HepG2 (cell line): ENCODE measurements around the gene P2RY12. TPM values are rescaled to one million over a fixed set of nuclear protein-coding genes. Genes with fewer than 3 reads are reported as not detected.

Experiments used
- ATAC-seq: fragments of 200-7000 bp; cut with Tn5 transposase; 3 replicates; pipeline ENCODE4 v1.9.1; 2020; ENCODE audit warnings: mild to moderate bottlenecking, moderate library complexity
- BruUV-seq: library from RNA; stranded (reverse); fragments of 400-500 nt; replicated peaks from 2 replicates; lab custom pipeline; 2021; lab: Mats Ljungman, UMichigan
- CTCF ChIA-PET: fragments of 300-600 bp; formaldehyde crosslinking; extraction: SDS; loops from one replicate; lab custom pipeline; 2021; ENCODE audit warnings: low total read pairs, inconsistent platforms, low intra/inter-chr PET ratio; lab: Yijun Ruan, JAX
- POLR2A ChIA-PET: fragments of 350-600 bp; sonication (Branson Sonifier 250); formaldehyde crosslinking; loops from one replicate; lab custom pipeline; 2020; ENCODE audit warnings: antibody characterized with exemption, inconsistent platforms; lab: Yijun Ruan, JAX
- DNase-seq: peaks from one replicate; pipeline ENCODE4 v3.0.0-alpha.2; 2015; ENCODE audit warnings: low spot score
- FAIRE-seq: peaks from 3 replicates; lab custom pipeline; 2011; peaks lifted over from hg19 to GRCh38; lab: Jason Lieb, UNC
- H2AFZ ChIP-seq: one replicate; pipeline ENCODE4 v1.6.1; 2011; ENCODE audit warnings: low read length, inconsistent platforms
- H3K27ac ChIP-seq: fragments of 300-600 bp; 3 replicates; pipeline ENCODE4 v1.8.0; 2011; ENCODE audit warnings: mixed run types, mild to moderate bottlenecking, mixed read lengths, low read length, inconsistent platforms; ENCODE audit not compliant: insufficient read depth; ENCODE audit errors: extremely low read length
- H3K27me3 ChIP-seq, 2 experiments: fragments of 200-600 bp in 1 of 2; 2 replicates in 1 of 2; 3 replicates in 1 of 2; pipeline versions ENCODE4 v1.6.0 to v1.8.0; 2011; ENCODE audit warnings: low read length in 2 of 2, mild to moderate bottlenecking in 2 of 2, moderate library complexity in 2 of 2, inconsistent platforms in 1 of 2; ENCODE audit not compliant: insufficient read depth in 2 of 2, control insufficient read depth in 1 of 2
- H3K36me3 ChIP-seq, 2 experiments: fragments of 200-600 bp in 1 of 2; replicated peaks in 1 of 2; 2 replicates in 1 of 2; 3 replicates in 1 of 2; pipeline versions ENCODE4 v1.5.1 to v1.8.0; 2011; ENCODE audit warnings: low read length in 2 of 2, inconsistent platforms in 1 of 2; ENCODE audit not compliant: insufficient read depth in 2 of 2, control insufficient read depth in 1 of 2
- H3K4me1 ChIP-seq: 2 replicates; pipeline ENCODE4 v1.5.1; 2012; ENCODE audit warnings: low read length, inconsistent platforms; ENCODE audit not compliant: insufficient read depth
- H3K4me2 ChIP-seq: 2 replicates; pipeline ENCODE4 v1.6.0; 2011; ENCODE audit warnings: low read depth, low read length, inconsistent platforms
- H3K4me3 ChIP-seq, 3 experiments: fragments of 200-600 bp in 1 of 3; sonication (generic), shearing (Covaris generic) in 1 of 3; replicated peaks in 1 of 3; 2 replicates each; pipeline ENCODE4 v1.5.1; 2011 to 2016; ENCODE audit warnings: low read length in 3 of 3, inconsistent platforms in 2 of 3, low read depth in 2 of 3, mild to moderate bottlenecking in 2 of 3, control low read depth in 1 of 3, mixed read lengths in 1 of 3; ENCODE audit not compliant: insufficient read depth in 1 of 3
- H3K79me2 ChIP-seq: one replicate; pipeline ENCODE4 v1.6.1; 2011; ENCODE audit warnings: low read length, inconsistent platforms; ENCODE audit not compliant: insufficient read depth
- H3K9ac ChIP-seq: 2 replicates; pipeline ENCODE4 v1.6.0; 2011; ENCODE audit warnings: mild to moderate bottlenecking, low read depth, low read length, inconsistent platforms; ENCODE audit not compliant: insufficient read depth
- H3K9me3 ChIP-seq: 2 replicates; pipeline ENCODE4 v1.5.1; 2012; ENCODE audit warnings: mild to moderate bottlenecking, low read length
- H4K20me1 ChIP-seq: 2 replicates; pipeline ENCODE4 v1.6.0; 2011; ENCODE audit warnings: inconsistent platforms, mild to moderate bottlenecking, low read length, moderate library complexity; ENCODE audit not compliant: insufficient read depth
- GLMP ChIP-seq: sonication (generic); formaldehyde crosslinking; IDR thresholded peaks from 2 replicates; pipeline ENCODE4 v1.9.0; 2021; ENCODE audit warnings: missing genetic modification reagents, mild to moderate bottlenecking, borderline replicate concordance
- JUND ChIP-seq: sonication (generic); formaldehyde crosslinking; IDR thresholded peaks from 2 replicates; pipeline ENCODE4 v1.8.0; 2022; ENCODE audit warnings: mild to moderate bottlenecking, missing genetic modification reagents
- MBNL3 ChIP-seq: fragments of 250-450 bp; sonication (Bioruptor Pico); conservative IDR thresholded peaks from 2 replicates; pipeline ENCODE4 v1.8.0; 2022; ENCODE audit warnings: mild to moderate bottlenecking, inconsistent platforms
- PHF5A ChIP-seq: IDR thresholded peaks from one replicate; pipeline ENCODE4 v1.6.1; 2018; ENCODE audit warnings: low read depth, missing genetic modification reagents; ENCODE audit not compliant: unreplicated experiment
- SIN3B ChIP-seq: fragments of 150-350 bp; IDR thresholded peaks from 2 replicates; pipeline ENCODE4 v1.6.1; 2014; ENCODE audit warnings: low read length
- TRIM22 ChIP-seq: fragments of 450-650 bp; IDR thresholded peaks from 2 replicates; pipeline ENCODE4 v1.6.1; 2017
- ZHX2 ChIP-seq, 2 experiments: sonication (generic) in 1 of 2; formaldehyde crosslinking in 1 of 2; IDR thresholded peaks; 2 replicates each; pipeline versions ENCODE4 v1.6.1 to v1.9.0; 2014 to 2022; ENCODE audit warnings: antibody characterized with exemption in 1 of 2, borderline replicate concordance in 1 of 2, inconsistent platforms in 1 of 2, low read depth in 1 of 2, missing genetic modification reagents in 1 of 2
- ZNF142 ChIP-seq: sonication (generic); formaldehyde crosslinking; IDR thresholded peaks from 2 replicates; pipeline ENCODE4 v1.4.0; 2020; ENCODE audit warnings: missing genetic modification reagents
- ZNF83 ChIP-seq: sonication (generic); formaldehyde crosslinking; IDR thresholded peaks from 2 replicates; pipeline ENCODE4 v1.4.0; 2020; ENCODE audit warnings: missing genetic modification reagents, mild to moderate bottlenecking, borderline replicate concordance
- WGBS: methylation state at CpG from one replicate; pipeline ENCODE4 v1.1.6; 2017; ENCODE audit warnings: low lambda C conversion rate; 5-methylcytosine and 5-hydroxymethylcytosine counted together
- in situ Hi-C: cut with HindIII; loops from 2 replicates; pipeline ENCODE4 v1.10.0; 2017; ENCODE audit warnings: low pct_unique_long_range_greater_than_20kb; ENCODE audit not compliant: extremely low pct_ligation_motif_present
- intact Hi-C: fragments of 100-400 bp; cut with micrococcal nuclease; formaldehyde crosslinking; loops from one replicate; pipeline ENCODE4 v1.10.0; 2022; ENCODE audit not compliant: unreplicated experiment
- polyA plus RNA-seq, 8 experiments: library from polyadenylated mRNA; depleted of rRNA in 3 of 8; stranded (reverse) in 7 of 8; unstranded in 1 of 8; fragments of >200 nt; fragmentation: Illumina TruSeq in 4 of 8; extraction: Trizol in 4 of 8; gene quantifications; 2 replicates each; pipeline versions ENCODE4 v1.2.1 to v1.2.3, GENCODE V29; 2011 to 2016; ENCODE audit warnings: low read depth in 4 of 8, missing spikeins in 1 of 8, mixed read lengths in 1 of 8; ENCODE audit not compliant: insufficient read depth in 1 of 8
- total RNA-seq, 5 experiments: library from RNA; depleted of rRNA; stranded (reverse); fragments of >200 nt; fragmentation: Illumina TruSeq; extraction: Trizol; gene quantifications; 2 replicates each; pipeline ENCODE4 v1.2.3, GENCODE V29; 2016; ENCODE audit warnings: low read depth in 1 of 5

The P2RY12 gene
- total and polyA plus RNA-seq, 2 of the 13 experiments (the other 11 are each of a cell fraction or from before 2014, with no cell fraction given), result not detected

GRCh38 chr3:151415289-151415688 is 30.7 kb upstream of the P2RY12 start:
- Histone ChIP-seq H3K4me3 (no peak overlapping the region), H3K4me1 (no peaks in the 10 kb centered on the region), H3K79me2 (no peaks in the 10 kb centered on the region), H3K9me3 (0 out of 2 replicates have a peak, but pooled peaks cover 6% of the 10 kb centered on the region), H3K27ac (no peak overlapping the region), H3K4me2 (no peak overlapping the region), H3K9ac (no peak overlapping the region), H2AFZ (no peak overlapping the region), H4K20me1 (no peaks in the 10 kb centered on the region), H3K27me3 (0 out of 5 replicates have a peak, but pooled peaks cover 0 to 2% of the 10 kb centered on the region in 2 experiments), H3K36me3 (no peaks in the 10 kb centered on the region)
- intact Hi-C loops (no loop called here), in situ Hi-C loops (no loop called here)
- POLR2A ChIA-PET, result no interaction called here
- FAIRE-seq, result no peak
- no TSS peak for BruUV-seq
- ATAC-seq, result no peak
- no peak for DNase-seq
- WGBS, result 44% methylated on average over 1 of the region's 1 CpG
- CTCF ChIA-PET, result no interaction called here
- no peak for TF ChIP-seq JUND (CRISPR knock-in tag)
- TF ChIP-seq SIN3B, result no peak
- no peak for TF ChIP-seq MBNL3 (CRISPR knock-in tag)
- no peak for TF ChIP-seq PHF5A (CRISPR knock-in tag)
- TF ChIP-seq ZNF83 (CRISPR knock-in tag), result no peak
- TF ChIP-seq ZHX2 (IDR thresholded peaks at IDR 0.05; ENCODE audit: low read depth), result no peak
- TF ChIP-seq ZHX2 (CRISPR knock-in tag; IDR thresholded peaks at IDR 0.05; ENCODE audit: borderline replicate concordance), result no peak
- TF ChIP-seq GLMP (CRISPR knock-in tag), result no peak
- TF ChIP-seq TRIM22, result no peak
- TF ChIP-seq ZNF142 (CRISPR knock-in tag), result no peak
